Mesendoderm (in vitro differentiated cells): ENCODE measurements around the gene PDE4C.

Experiments
- DNase-seq: peaks from one replicate; pipeline ENCODE4 v3.0.0; 2013
- H2AK5ac ChIP-seq: 2 replicates; pipeline ENCODE4 v1.6.1; 2013; ENCODE audit warnings: low read length, inconsistent platforms
- H2BK120ac ChIP-seq: 2 replicates; pipeline ENCODE4 v1.6.1; 2013; ENCODE audit warnings: low read depth, mild to moderate bottlenecking, low read length, moderate library complexity, mixed read lengths
- H2BK15ac ChIP-seq: replicated peaks from 2 replicates; pipeline ENCODE4 v1.6.1; 2013; ENCODE audit warnings: low read depth, mild to moderate bottlenecking, moderate library complexity
- H2BK5ac ChIP-seq: 2 replicates; pipeline ENCODE4 v1.6.1; 2013; ENCODE audit warnings: low read length, inconsistent platforms
- H3K18ac ChIP-seq: 2 replicates; pipeline ENCODE4 v1.6.1; 2013; ENCODE audit warnings: mild to moderate bottlenecking, low read length, mixed read lengths
- H3K23ac ChIP-seq: one replicate; pipeline ENCODE4 v1.6.1; 2013; ENCODE audit warnings: low read length
- H3K27ac ChIP-seq: 2 replicates; pipeline ENCODE4 v1.5.1; 2013; ENCODE audit warnings: low read depth, mild to moderate bottlenecking, inconsistent platforms, low read length, moderate library complexity
- H3K27me3 ChIP-seq: 2 replicates; pipeline ENCODE4 v1.6.1; 2013; ENCODE audit warnings: low read length, control low read depth, mild to moderate bottlenecking, inconsistent platforms; ENCODE audit not compliant: insufficient read depth, poor library complexity
- H3K36me3 ChIP-seq: 2 replicates; pipeline ENCODE4 v1.6.1; 2013; ENCODE audit warnings: low read length, inconsistent platforms; ENCODE audit not compliant: control insufficient read depth, insufficient read depth
- H3K4ac ChIP-seq: one replicate; pipeline ENCODE4 v1.6.1; 2013; ENCODE audit warnings: low read depth, mild to moderate bottlenecking, low read length, moderate library complexity
- H3K4me1 ChIP-seq: 2 replicates; pipeline ENCODE4 v1.6.1; 2013; ENCODE audit warnings: low read depth, low read length, inconsistent platforms; ENCODE audit not compliant: control insufficient read depth
- H3K4me2 ChIP-seq: 2 replicates; pipeline ENCODE4 v1.6.1; 2013; ENCODE audit warnings: low read length
- H3K4me3 ChIP-seq: 2 replicates; pipeline ENCODE4 v1.5.1; 2013; ENCODE audit warnings: mild to moderate bottlenecking, low read length
- H3K56ac ChIP-seq: one replicate; pipeline ENCODE4 v1.6.1; 2013; ENCODE audit warnings: low read length
- H3K79me1 ChIP-seq: 2 replicates; pipeline ENCODE4 v1.6.1; 2013; ENCODE audit warnings: low read length, inconsistent platforms
- H3K79me2 ChIP-seq: 2 replicates; pipeline ENCODE4 v1.6.1; 2013; ENCODE audit warnings: mild to moderate bottlenecking, low read length; ENCODE audit not compliant: control insufficient read depth, insufficient read depth
- H3K9ac ChIP-seq: 2 replicates; pipeline ENCODE4 v1.6.1; 2013; ENCODE audit warnings: low read length, inconsistent platforms
- H4K5ac ChIP-seq: one replicate; pipeline ENCODE4 v1.6.1; 2013; ENCODE audit warnings: low read length
- H4K8ac ChIP-seq: one replicate; pipeline ENCODE4 v1.6.1; 2013; ENCODE audit warnings: low read depth, mild to moderate bottlenecking, control low read depth, low read length, moderate library complexity
- WGBS: extraction: QIAGEN DNeasy Blood & Tissue Kit; methylation state at CpG from one replicate; pipeline ENCODE4 v1.1.7; 2013; ENCODE audit warnings: low lambda C conversion rate, missing lambda C conversion rate; ENCODE audit not compliant: insufficient coverage; ENCODE audit errors: extremely low coverage; 5-methylcytosine and 5-hydroxymethylcytosine counted together

PDE4C gene

DNA sequence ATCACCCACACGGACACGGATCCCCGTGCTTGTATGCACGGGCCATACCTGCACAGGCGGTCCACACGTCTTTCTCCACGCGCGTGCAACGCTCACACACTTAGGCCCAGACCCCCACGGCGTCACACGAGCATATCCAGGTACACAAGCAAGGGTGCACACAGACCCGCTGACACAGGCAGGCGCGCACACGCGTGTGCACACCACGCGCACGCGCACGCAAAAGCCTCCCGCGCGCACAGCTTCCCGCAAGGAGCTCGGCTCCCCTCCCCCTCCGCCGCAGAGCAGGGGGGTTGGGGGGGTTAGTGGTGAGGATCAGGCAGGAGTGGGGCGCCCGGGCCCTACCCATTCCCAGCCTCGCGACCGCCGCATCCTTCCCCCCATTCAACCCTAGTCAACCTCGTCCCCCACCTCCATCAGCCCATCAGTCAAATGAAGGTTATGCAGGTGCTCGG is 22.8 kb downstream of the PDE4C start:
- H3K9ac ChIP-seq, result peak overlapping the region; percentile 64
- WGBS, result no CpG with 5 or more reads among the region's 38 CpGs
- H3K4me2 ChIP-seq, result peak overlapping the region; percentile 81
- no peaks in the 10 kb centered on the region for H3K79me1 ChIP-seq
- H3K27me3 ChIP-seq, result no peaks in the 10 kb centered on the region
- peak overlapping the region; percentile 45 for H3K4me3 ChIP-seq
- H3K23ac ChIP-seq, result no peak overlapping the region
- no peak overlapping the region for H2AK5ac ChIP-seq
- no peak overlapping the region for H2BK5ac ChIP-seq
- H3K4ac ChIP-seq, result no peak overlapping the region
- no peaks in the 10 kb centered on the region for H3K36me3 ChIP-seq
- peak overlapping the region; percentile 29 for H3K56ac ChIP-seq
- no peak overlapping the region for H3K27ac ChIP-seq
- H3K79me2 ChIP-seq, result no peaks in the 10 kb centered on the region
- H4K5ac ChIP-seq, result no peak overlapping the region
- no peak overlapping the region for H4K8ac ChIP-seq
- H3K4me1 ChIP-seq, result peaks cover 3% of the 10 kb centered on the region
- H2BK120ac ChIP-seq, result no peak overlapping the region
- no peak for DNase-seq
- H3K18ac ChIP-seq, result no peak overlapping the region
- H2BK15ac ChIP-seq, result no peak overlapping the region

DNA sequence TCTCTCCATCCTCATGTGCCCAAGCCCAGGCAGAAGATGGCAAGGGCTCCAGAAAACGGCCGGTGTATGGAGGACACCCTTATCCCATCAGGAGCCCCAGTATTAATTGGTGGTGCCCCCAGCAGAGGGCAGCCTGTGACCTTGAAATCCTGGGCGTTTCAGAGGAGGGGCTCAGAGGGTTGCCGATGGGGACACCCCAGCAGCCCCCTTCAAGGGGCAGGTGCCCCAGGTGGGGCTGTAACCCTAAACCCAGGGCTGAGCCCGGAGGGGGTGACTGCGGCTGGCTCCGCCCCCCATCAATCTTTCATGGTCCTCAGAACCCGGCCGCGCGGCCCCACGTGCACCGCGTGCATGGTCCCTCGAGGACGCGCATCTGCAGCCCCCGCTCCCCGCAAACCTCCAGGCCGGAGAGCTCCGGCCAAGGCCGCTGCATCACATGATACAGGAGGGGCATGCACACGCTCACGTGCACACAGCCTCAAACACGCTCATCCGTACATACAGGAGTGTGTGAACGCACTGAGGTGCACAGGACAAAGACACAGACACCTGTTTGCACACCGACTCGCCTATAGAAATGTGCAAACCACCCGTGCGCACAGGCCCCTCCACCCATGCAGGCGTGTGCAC is 23.3 kb downstream of the PDE4C start:
- Histone ChIP-seq H3K36me3 (no peaks in the 10 kb centered on the region), H3K4ac (no peak overlapping the region), H2BK15ac (no peak overlapping the region), H3K23ac (no peak overlapping the region), H3K27me3 (no peaks in the 10 kb centered on the region), H3K4me3 (no peak overlapping the region), H2BK120ac (no peak overlapping the region), H3K4me1 (peaks cover 3% of the 10 kb centered on the region), H3K4me2 (peak overlapping the region; percentile 81), H3K9ac (peak overlapping the region; percentile 64), H3K56ac (peak overlapping the region; percentile 29), H2BK5ac (no peak overlapping the region), H4K5ac (no peak overlapping the region), H3K79me2 (no peaks in the 10 kb centered on the region), H3K79me1 (no peaks in the 10 kb centered on the region), H2AK5ac (no peak overlapping the region), H4K8ac (no peak overlapping the region), H3K18ac (no peak overlapping the region), H3K27ac (no peak overlapping the region)
- DNase-seq, result no peak
- WGBS, result no CpG with 5 or more reads among the region's 32 CpGs

- Histone ChIP-seq H4K8ac (no peak overlapping the region), H3K4me3 (no peak overlapping the region), H2AK5ac (no peak overlapping the region), H4K5ac (no peak overlapping the region), H3K23ac (no peak overlapping the region), H3K79me2 (no peaks in the 10 kb centered on the region), H3K56ac (no peak overlapping the region), H2BK120ac (no peak overlapping the region), H3K27ac (no peak overlapping the region), H3K9ac (no peak overlapping the region), H3K36me3 (no peaks in the 10 kb centered on the region), H3K79me1 (no peaks in the 10 kb centered on the region), H3K27me3 (no peaks in the 10 kb centered on the region), H3K18ac (no peak overlapping the region), H3K4ac (no peak overlapping the region), H3K4me2 (no peak overlapping the region), H2BK5ac (no peak overlapping the region), H2BK15ac (no peak overlapping the region), H3K4me1 (peaks cover 3% of the 10 kb centered on the region)
- DNase-seq, result no peak
- WGBS, result no CpG with 5 or more reads among the region's 24 CpGs
Observed at GRCh38 chr19:18202397-18202777, 23.9 kb downstream of the PDE4C start.

DNA sequence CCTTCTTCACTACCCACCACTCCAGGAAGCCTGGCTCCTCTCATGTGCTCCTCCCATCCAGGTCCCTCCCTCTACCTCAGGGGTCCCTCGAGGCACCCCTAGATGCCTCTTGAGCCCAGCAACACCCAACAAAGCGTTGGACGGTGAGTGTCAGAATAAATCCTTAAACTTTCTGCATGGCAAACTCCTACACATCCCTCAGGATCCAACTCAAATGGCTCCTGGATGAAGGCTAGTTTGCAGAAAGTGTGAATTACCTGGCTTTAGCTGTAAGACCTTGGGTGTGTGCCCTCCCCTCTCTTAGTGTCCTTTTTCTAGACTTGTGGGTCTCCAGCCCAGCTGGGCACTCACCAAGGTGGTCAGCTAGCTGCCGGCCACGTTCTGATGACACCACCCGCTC is 27.9 kb downstream of the PDE4C start:
- no peak overlapping the region for H2AK5ac ChIP-seq
- DNase-seq, result no peak
- WGBS, result no CpG with 5 or more reads among the region's 6 CpGs

GRCh38 chr19:18197941-18198340 is 28.3 kb downstream of the PDE4C start:
- Histone ChIP-seq H2BK120ac (no peak overlapping the region), H3K27me3 (no peaks in the 10 kb centered on the region), H3K27ac (no peak overlapping the region), H2BK5ac (no peak overlapping the region), H3K56ac (no peak overlapping the region), H2BK15ac (no peak overlapping the region), H3K18ac (no peak overlapping the region), H3K9ac (no peak overlapping the region), H3K4me2 (no peak overlapping the region), H3K23ac (no peak overlapping the region), H3K79me2 (peaks cover 2% of the 10 kb centered on the region), H4K5ac (no peak overlapping the region), H3K4me1 (peaks cover 5% of the 10 kb centered on the region), H2AK5ac (no peak overlapping the region), H3K36me3 (peaks cover 4% of the 10 kb centered on the region), H3K4ac (no peak overlapping the region), H3K79me1 (peaks cover 7% of the 10 kb centered on the region), H4K8ac (no peak overlapping the region), H3K4me3 (no peak overlapping the region)
- WGBS, result no CpG with 5 or more reads among the region's 6 CpGs
- no peak for DNase-seq

More for the DNA sequence above, 27.9 kb downstream of the PDE4C start:
- no peak overlapping the region for H3K9ac ChIP-seq
- no peak overlapping the region for H3K4me3 ChIP-seq
- no peak overlapping the region for H3K27ac ChIP-seq
- H2BK120ac ChIP-seq, result no peak overlapping the region
- H3K27me3 ChIP-seq, result no peaks in the 10 kb centered on the region
- H3K79me2 ChIP-seq, result peaks cover 2% of the 10 kb centered on the region
- no peak overlapping the region for H4K8ac ChIP-seq
- H4K5ac ChIP-seq, result no peak overlapping the region
- no peak overlapping the region for H2BK5ac ChIP-seq
- no peak overlapping the region for H3K4ac ChIP-seq
- peaks cover 8% of the 10 kb centered on the region for H3K4me1 ChIP-seq
- no peak overlapping the region for H3K56ac ChIP-seq
- no peak overlapping the region for H3K18ac ChIP-seq
- H3K79me1 ChIP-seq, result peaks cover 7% of the 10 kb centered on the region
- H3K4me2 ChIP-seq, result no peak overlapping the region
- no peak overlapping the region for H3K23ac ChIP-seq
- no peak overlapping the region for H2BK15ac ChIP-seq
- peaks cover 4% of the 10 kb centered on the region for H3K36me3 ChIP-seq

DNA sequence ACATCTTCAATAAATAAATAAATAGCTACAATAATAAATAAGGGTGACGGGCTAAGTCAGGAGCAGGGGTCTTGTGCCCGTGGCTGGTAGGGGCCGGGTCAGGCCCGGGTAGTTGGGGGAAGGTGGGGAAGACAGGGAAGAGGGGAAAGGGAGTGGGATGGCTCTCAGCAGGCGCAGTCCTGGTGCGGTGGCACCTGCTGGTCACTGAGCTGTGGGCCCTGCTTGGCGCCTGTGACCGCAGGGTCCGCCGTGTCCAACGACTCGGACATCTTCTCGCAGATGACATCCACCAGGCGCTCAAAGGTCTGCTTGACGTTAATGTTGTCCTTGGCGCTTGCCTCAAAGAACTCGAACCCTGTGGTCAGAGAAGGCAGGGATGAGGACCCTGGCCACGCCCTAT is 28.9 kb downstream of the PDE4C start:
- H3K4me3 ChIP-seq, result no peak overlapping the region
- no peak for DNase-seq
- H4K8ac ChIP-seq, result no peak overlapping the region
- no peak overlapping the region for H2BK120ac ChIP-seq
- no peak overlapping the region for H3K23ac ChIP-seq
- no peak overlapping the region for H2AK5ac ChIP-seq
- H3K27me3 ChIP-seq, result no peaks in the 10 kb centered on the region
- peaks cover 5% of the 10 kb centered on the region for H3K4me1 ChIP-seq
- H3K4me2 ChIP-seq, result no peak overlapping the region
- no peak overlapping the region for H3K27ac ChIP-seq
- peaks cover 7% of the 10 kb centered on the region for H3K79me1 ChIP-seq
- H3K79me2 ChIP-seq, result peaks cover 2% of the 10 kb centered on the region
- H2BK5ac ChIP-seq, result no peak overlapping the region
- no peak overlapping the region for H2BK15ac ChIP-seq
- no peak overlapping the region for H3K4ac ChIP-seq
- H3K9ac ChIP-seq, result no peak overlapping the region
- H3K18ac ChIP-seq, result no peak overlapping the region
- no peak overlapping the region for H3K56ac ChIP-seq
- H3K36me3 ChIP-seq, result peaks cover 4% of the 10 kb centered on the region
- no peak overlapping the region for H4K5ac ChIP-seq
- WGBS, result no CpG with 5 or more reads among the region's 18 CpGs
